IMR-90 (cell line): ENCODE results near the gene STK31. TPM values are rescaled to one million over a fixed set of nuclear protein-coding genes. Genes with fewer than 3 reads are reported as not detected.
"Not testable (repeated sequence)": the region's sequence is repeated elsewhere in the genome, so short reads cannot be mapped to it uniquely, and the experiment has no call there.

ENCODE experiments used
- ATAC-seq: fragments of 200-7000 bp; cut with Tn5 transposase; 2 replicates; pipeline ENCODE4 v1.9.1; 2020; ENCODE audit warnings: low read depth, mild to moderate bottlenecking, moderate library complexity
- BruUV-seq: library from RNA; stranded (reverse); fragments of 400-500 nt; replicated peaks from 2 replicates; lab custom pipeline; 2021; lab: Mats Ljungman, UMichigan
- CTCF ChIA-PET: fragments of 300-600 bp; formaldehyde crosslinking; extraction: SDS; loops from one replicate; lab custom pipeline; 2021; ENCODE audit warnings: antibody characterized with exemption; lab: Yijun Ruan, JAX
- POLR2A ChIA-PET: fragments of 300-600 bp; sonication (Branson Sonifier 250); formaldehyde crosslinking; loops from one replicate; lab custom pipeline; 2022; ENCODE audit warnings: antibody characterized with exemption; ENCODE audit not compliant: unreplicated experiment; lab: Charles Lee
- DNase-seq: peaks from one replicate; pipeline ENCODE4 v3.0.0; 2013
- H2AFZ ChIP-seq: replicated peaks from 2 replicates; pipeline ENCODE3; 2013; ENCODE audit warnings: low read length, mild to moderate bottlenecking; ENCODE audit not compliant: poor library complexity
- H2AK5ac ChIP-seq: 2 replicates; pipeline ENCODE4 v1.6.1; 2013; ENCODE audit warnings: low read depth, low read length, inconsistent platforms
- H2AK9ac ChIP-seq: replicated peaks from 2 replicates; pipeline ENCODE3; 2013; ENCODE audit warnings: mild to moderate bottlenecking, low read depth, low read length, moderate library complexity; ENCODE audit not compliant: poor library complexity
- H2BK120ac ChIP-seq: 2 replicates; pipeline ENCODE4 v1.6.1; 2013; ENCODE audit warnings: low read depth, low read length, inconsistent platforms
- H2BK15ac ChIP-seq: 3 replicates; pipeline ENCODE4 v1.6.1; 2013; ENCODE audit warnings: low read depth, low read length, inconsistent platforms
- H2BK20ac ChIP-seq: 2 replicates; pipeline ENCODE4 v1.6.1; 2013; ENCODE audit warnings: low read depth, mild to moderate bottlenecking, inconsistent platforms, low read length, moderate library complexity
- H2BK5ac ChIP-seq: 2 replicates; pipeline ENCODE4 v1.6.1; 2013; ENCODE audit warnings: mild to moderate bottlenecking, low read depth, low read length, inconsistent platforms; ENCODE audit not compliant: poor library complexity, severe bottlenecking
- H3K14ac ChIP-seq: replicated peaks from 2 replicates; pipeline ENCODE4 v1.6.1; 2013; ENCODE audit warnings: low read depth, low read length, inconsistent platforms
- H3K18ac ChIP-seq: 2 replicates; pipeline ENCODE4 v1.6.1; 2013; ENCODE audit warnings: low read depth, low read length, control low read depth
- H3K23ac ChIP-seq: 2 replicates; pipeline ENCODE4 v1.6.1; 2013; ENCODE audit warnings: low read depth, low read length, inconsistent platforms
- H3K27ac ChIP-seq: 2 replicates; pipeline ENCODE4 v1.5.1; 2013; ENCODE audit warnings: mild to moderate bottlenecking, control low read depth, low read length; ENCODE audit not compliant: insufficient read depth
- H3K27me3 ChIP-seq: 2 replicates; pipeline ENCODE4 v1.6.1; 2013; ENCODE audit warnings: low read length; ENCODE audit not compliant: control insufficient read depth, insufficient read depth
- H3K36me3 ChIP-seq: 2 replicates; pipeline ENCODE4 v1.6.1; 2013; ENCODE audit warnings: low read length, mixed read lengths; ENCODE audit not compliant: control insufficient read depth, insufficient read depth
- H3K4ac ChIP-seq: 2 replicates; pipeline ENCODE4 v1.6.1; 2013; ENCODE audit warnings: low read depth, low read length, inconsistent platforms
- H3K4me1 ChIP-seq: 2 replicates; pipeline ENCODE4 v1.6.1; 2013; ENCODE audit warnings: low read length, mixed read lengths; ENCODE audit not compliant: control insufficient read depth, insufficient read depth
- H3K4me2 ChIP-seq: 2 replicates; pipeline ENCODE4 v1.6.1; 2013; ENCODE audit warnings: low read depth, mild to moderate bottlenecking, control low read depth, low read length, moderate library complexity
- H3K4me3 ChIP-seq: 2 replicates; pipeline ENCODE4 v1.5.1; 2013; ENCODE audit warnings: low read depth, mild to moderate bottlenecking, control low read depth, low read length, moderate library complexity; ENCODE audit not compliant: insufficient read depth
- H3K56ac ChIP-seq: 2 replicates; pipeline ENCODE4 v1.6.1; 2013; ENCODE audit warnings: low read length, inconsistent platforms; ENCODE audit not compliant: insufficient read depth; ENCODE audit errors: extremely low read depth
- H3K79me1 ChIP-seq, 2 experiments: 2 replicates each; pipeline ENCODE4 v1.6.1; 2013; ENCODE audit warnings: low read length in 2 of 2, inconsistent platforms in 1 of 2, low read depth in 1 of 2
- H3K9ac ChIP-seq: 2 replicates; pipeline ENCODE4 v1.6.1; 2013; ENCODE audit warnings: low read depth, low read length, control low read depth
- H3K9me1 ChIP-seq: 2 replicates; pipeline ENCODE4 v1.6.1; 2013; ENCODE audit warnings: low read length, inconsistent platforms; ENCODE audit not compliant: insufficient read depth
- H3K9me3 ChIP-seq: 2 replicates; pipeline ENCODE4 v1.6.1; 2013; ENCODE audit warnings: low read length; ENCODE audit not compliant: control insufficient read depth, insufficient read depth
- H4K20me1 ChIP-seq: 2 replicates; pipeline ENCODE4 v1.6.1; 2013; ENCODE audit warnings: low read length, inconsistent platforms; ENCODE audit not compliant: insufficient read depth
- H4K5ac ChIP-seq: 2 replicates; pipeline ENCODE4 v1.6.1; 2013; ENCODE audit warnings: mild to moderate bottlenecking, low read depth, low read length, control low read depth
- H4K8ac ChIP-seq, 2 experiments: 2 replicates each; pipeline ENCODE4 v1.6.1; 2013; ENCODE audit warnings: low read depth in 2 of 2, low read length in 2 of 2, control low read depth in 1 of 2, inconsistent platforms in 1 of 2
- H4K91ac ChIP-seq: 2 replicates; pipeline ENCODE4 v1.6.1; 2013; ENCODE audit warnings: low read depth, low read length, inconsistent platforms; ENCODE audit not compliant: insufficient read depth
- WGBS, 2 experiments: methylation state at CpG; one replicate each; pipeline versions ENCODE4 v1.1.5 to v1.1.7; 2013; ENCODE audit warnings: missing lambda C conversion rate in 2 of 2; ENCODE audit not compliant: insufficient read length in 1 of 2; ENCODE audit errors: extremely low coverage in 2 of 2; 5-methylcytosine and 5-hydroxymethylcytosine counted together
- dilution Hi-C: fragments of 300-500 bp; cut with HindIII; formaldehyde crosslinking; loops from one replicate; pipeline ENCODE4 v1.14.3; 2018; ENCODE audit warnings: low sequenced_read_pairs; ENCODE audit not compliant: unreplicated experiment
- in situ Hi-C: fragments of 300-500 bp; cut with MboI; formaldehyde crosslinking; loops from 3 replicates; pipeline ENCODE4 v1.14.3; 2019; ENCODE audit warnings: low sequenced_read_pairs, inconsistent platforms, mixed read lengths
- intact Hi-C: fragments of 100-400 bp; cut with micrococcal nuclease; formaldehyde crosslinking; loops from 2 replicates; pipeline ENCODE4 v1.10.0; 2022
- polyA plus RNA-seq, 3 experiments: library from polyadenylated mRNA; depleted of rRNA; stranded (reverse); fragments of >200 nt; gene quantifications; 2 replicates each; pipeline ENCODE4 v1.2.3, GENCODE V29; 2012; ENCODE audit warnings: low replicate concordance in 1 of 3
- total RNA-seq: library from RNA; depleted of rRNA; stranded (reverse); fragments of >200 nt; gene quantifications from 2 replicates; pipeline ENCODE4 v1.2.3, GENCODE V29; 2012

STK31 gene
- total and polyA plus RNA-seq, 2 of the 4 experiments (the other 2 are of a cell fraction) = not detected

GRCh38 chr7:23722587-23723216 lies 12.7 kb downstream of the STK31 start:
- H4K5ac ChIP-seq, H2BK20ac ChIP-seq, in situ Hi-C loops, H2BK5ac ChIP-seq, H3K23ac ChIP-seq, H3K4me1 ChIP-seq, H3K56ac ChIP-seq, H3K14ac ChIP-seq, H3K79me1 ChIP-seq, H3K36me3 ChIP-seq, H3K27me3 ChIP-seq, H3K9me1 ChIP-seq, H3K18ac ChIP-seq, H4K91ac ChIP-seq, H3K27ac ChIP-seq, intact Hi-C loops, H4K20me1 ChIP-seq, H3K4me3 ChIP-seq, H3K9me3 ChIP-seq, CTCF ChIA-PET, H2AFZ ChIP-seq, BruUV-seq, H3K4me2 ChIP-seq, H2AK9ac ChIP-seq, H2AK5ac ChIP-seq, DNase-seq, H2BK120ac ChIP-seq, ATAC-seq, H3K4ac ChIP-seq, POLR2A ChIA-PET, H4K8ac ChIP-seq, H2BK15ac ChIP-seq, H3K9ac ChIP-seq: not testable (repeated sequence)
- dilution Hi-C loops = loop anchor here (25.0 kb wide), 1 partner anchor 135 kb away; the partner anchor contains the start of gene CCDC126
- 91% methylated on average over 9 of the region's 21 CpGs; no CpG with 5 or more reads in 1 of the 2 experiments for WGBS, 2 experiments

GRCh38 chr7:23724113-23724512 lies 14.1 kb downstream of the STK31 start:
- H3K36me3 ChIP-seq, H3K18ac ChIP-seq, DNase-seq, H4K5ac ChIP-seq, H3K9me3 ChIP-seq, H2BK15ac ChIP-seq, intact Hi-C loops, POLR2A ChIA-PET, H3K23ac ChIP-seq, ATAC-seq, H2AK5ac ChIP-seq, H3K79me1 ChIP-seq, H3K14ac ChIP-seq, H4K8ac ChIP-seq, H2BK120ac ChIP-seq, H3K4me1 ChIP-seq, H3K9ac ChIP-seq, H4K20me1 ChIP-seq, H2AFZ ChIP-seq, H3K27me3 ChIP-seq, H3K4me3 ChIP-seq, H2AK9ac ChIP-seq, H3K4ac ChIP-seq, H3K56ac ChIP-seq, H4K91ac ChIP-seq, H2BK5ac ChIP-seq, H3K9me1 ChIP-seq, H2BK20ac ChIP-seq, in situ Hi-C loops, BruUV-seq, H3K4me2 ChIP-seq, H3K27ac ChIP-seq: not testable (repeated sequence)
- WGBS, 2 experiments = 100% methylated on average over 1 of the region's 4 CpGs; no CpG with 5 or more reads in 1 of the 2 experiments
- CTCF ChIA-PET = interaction anchor here (0.6 kb wide), 1 partner anchor 776 kb away, joined by 3 read pairs; no protein-coding TSS in a partner anchor
- dilution Hi-C loops = loop anchor here (25.0 kb wide), 1 partner anchor 137 kb away; the partner anchor contains the start of gene CCDC126
